GM23338 (cell line): Measurements from ENCODE around the gene DDX54.

Source experiments
- CREB1 ChIP-seq: fragments of 250-450 bp; sonication (Bioruptor Pico); IDR thresholded peaks from 2 replicates; pipeline ENCODE4 v1.5.0; 2020; ENCODE audit warnings: low read depth, mild to moderate bottlenecking, moderate library complexity
- CTCF ChIP-seq, 2 experiments: fragments of 200-600 bp in 1 of 2; sonication (generic) in 1 of 2; conservative IDR thresholded peaks; 2 replicates each; pipeline versions ENCODE4 v1.5.1 to v1.6.1; 2016 to 2017; ENCODE audit warnings: antibody characterized with exemption in 2 of 2, low read depth in 2 of 2, mild to moderate bottlenecking in 2 of 2, moderate library complexity in 1 of 2
- ETS1 ChIP-seq: IDR thresholded peaks from 2 replicates; pipeline ENCODE4 v1.6.1; 2016; ENCODE audit warnings: antibody characterized with exemption
- EZH2 ChIP-seq: fragments of 200-600 bp; sonication (generic); IDR thresholded peaks from one replicate; pipeline ENCODE4 v1.8.0; 2017; ENCODE audit warnings: antibody characterized with exemption, mild to moderate bottlenecking, low read depth; ENCODE audit not compliant: unreplicated experiment
- EZH2phosphoT487 ChIP-seq: fragments of 200-600 bp; sonication (generic); IDR thresholded peaks from one replicate; pipeline ENCODE4 v1.8.1; 2018; ENCODE audit warnings: antibody characterized with exemption; ENCODE audit not compliant: unreplicated experiment
- JUNB ChIP-seq: IDR thresholded peaks from one replicate; pipeline ENCODE4 v1.6.1; 2016; ENCODE audit warnings: antibody characterized with exemption; ENCODE audit not compliant: unreplicated experiment
- NANOG ChIP-seq: IDR thresholded peaks from 2 replicates; pipeline ENCODE4 v1.6.1; 2016; ENCODE audit warnings: antibody characterized with exemption, borderline replicate concordance
- POLR2AphosphoS5 ChIP-seq: IDR thresholded peaks from 2 replicates; pipeline ENCODE4 v1.6.1; 2016; ENCODE audit warnings: antibody characterized with exemption, low read depth
- REST ChIP-seq: IDR thresholded peaks from one replicate; pipeline ENCODE4 v1.6.1; 2018; ENCODE audit warnings: antibody characterized with exemption; ENCODE audit not compliant: unreplicated experiment
- STAT1 ChIP-seq: IDR thresholded peaks from one replicate; pipeline ENCODE4 v1.6.1; 2016; ENCODE audit warnings: antibody characterized with exemption; ENCODE audit not compliant: unreplicated experiment
- ZNF114 ChIP-seq: fragments of 250-450 bp; sonication (Bioruptor Pico); IDR thresholded peaks from 2 replicates; pipeline ENCODE4 v1.5.0; 2020; ENCODE audit warnings: mild to moderate bottlenecking, moderate library complexity
- ZNF331 ChIP-seq: fragments of 250-450 bp; sonication (Bioruptor Pico); IDR thresholded peaks from 2 replicates; pipeline ENCODE4 v1.5.0; 2020; ENCODE audit warnings: low read depth, mild to moderate bottlenecking, moderate library complexity
- ZNF462 ChIP-seq: fragments of 250-450 bp; sonication (Bioruptor Pico); IDR thresholded peaks from 2 replicates; pipeline ENCODE4 v1.5.0; 2020; ENCODE audit warnings: mild to moderate bottlenecking, moderate library complexity

GRCh38 chr12:113171543-113171942 is 13.7 kb downstream of the DDX54 start:
- TF ChIP-seq CTCF (conservative IDR thresholded peaks at IDR 0.05; ENCODE audit: low read depth in 2 of 2), result no peak
- TF ChIP-seq POLR2AphosphoS5, result no peak
- no peak for TF ChIP-seq CREB1
- TF ChIP-seq EZH2, result no peak
- TF ChIP-seq EZH2phosphoT487, result no peak
- no peak for TF ChIP-seq JUNB
- TF ChIP-seq REST, result no peak
- TF ChIP-seq STAT1, result no peak
- no peak for TF ChIP-seq ZNF114 (CRISPR knock-in tag)
- no peak for TF ChIP-seq ETS1
- no peak for TF ChIP-seq ZNF331 (CRISPR knock-in tag)
- no peak for TF ChIP-seq NANOG
- TF ChIP-seq ZNF462 (CRISPR knock-in tag), result no peak
